IMR-90 (cell line): ENCODE results near the gene SLC35E3. TPM values are rescaled to one million over a fixed set of nuclear protein-coding genes. Genes with fewer than 3 reads are reported as not detected.

Source experiments
- ATAC-seq: fragments of 200-7000 bp; cut with Tn5 transposase; 2 replicates; pipeline ENCODE4 v1.9.1; 2020; ENCODE audit warnings: low read depth, mild to moderate bottlenecking, moderate library complexity
- BruUV-seq: library from RNA; stranded (reverse); fragments of 400-500 nt; replicated peaks from 2 replicates; lab custom pipeline; 2021; lab: Mats Ljungman, UMichigan
- CTCF ChIA-PET: fragments of 300-600 bp; formaldehyde crosslinking; extraction: SDS; loops from one replicate; lab custom pipeline; 2021; ENCODE audit warnings: antibody characterized with exemption; lab: Yijun Ruan, JAX
- POLR2A ChIA-PET: fragments of 300-600 bp; sonication (Branson Sonifier 250); formaldehyde crosslinking; loops from one replicate; lab custom pipeline; 2022; ENCODE audit warnings: antibody characterized with exemption; ENCODE audit not compliant: unreplicated experiment; lab: Charles Lee
- DNase-seq: peaks from one replicate; pipeline ENCODE4 v3.0.0; 2013
- H2AFZ ChIP-seq: replicated peaks from 2 replicates; pipeline ENCODE3; 2013; ENCODE audit warnings: low read length, mild to moderate bottlenecking; ENCODE audit not compliant: poor library complexity
- H2AK5ac ChIP-seq: 2 replicates; pipeline ENCODE4 v1.6.1; 2013; ENCODE audit warnings: low read depth, low read length, inconsistent platforms
- H2AK9ac ChIP-seq: replicated peaks from 2 replicates; pipeline ENCODE3; 2013; ENCODE audit warnings: mild to moderate bottlenecking, low read depth, low read length, moderate library complexity; ENCODE audit not compliant: poor library complexity
- H2BK120ac ChIP-seq: 2 replicates; pipeline ENCODE4 v1.6.1; 2013; ENCODE audit warnings: low read depth, low read length, inconsistent platforms
- H2BK15ac ChIP-seq: 3 replicates; pipeline ENCODE4 v1.6.1; 2013; ENCODE audit warnings: low read depth, low read length, inconsistent platforms
- H2BK20ac ChIP-seq: 2 replicates; pipeline ENCODE4 v1.6.1; 2013; ENCODE audit warnings: low read depth, mild to moderate bottlenecking, inconsistent platforms, low read length, moderate library complexity
- H2BK5ac ChIP-seq: 2 replicates; pipeline ENCODE4 v1.6.1; 2013; ENCODE audit warnings: mild to moderate bottlenecking, low read depth, low read length, inconsistent platforms; ENCODE audit not compliant: poor library complexity, severe bottlenecking
- H3K14ac ChIP-seq: replicated peaks from 2 replicates; pipeline ENCODE4 v1.6.1; 2013; ENCODE audit warnings: low read depth, low read length, inconsistent platforms
- H3K18ac ChIP-seq: 2 replicates; pipeline ENCODE4 v1.6.1; 2013; ENCODE audit warnings: low read depth, low read length, control low read depth
- H3K23ac ChIP-seq: 2 replicates; pipeline ENCODE4 v1.6.1; 2013; ENCODE audit warnings: low read depth, low read length, inconsistent platforms
- H3K27ac ChIP-seq: 2 replicates; pipeline ENCODE4 v1.5.1; 2013; ENCODE audit warnings: mild to moderate bottlenecking, control low read depth, low read length; ENCODE audit not compliant: insufficient read depth
- H3K27me3 ChIP-seq: 2 replicates; pipeline ENCODE4 v1.6.1; 2013; ENCODE audit warnings: low read length; ENCODE audit not compliant: control insufficient read depth, insufficient read depth
- H3K36me3 ChIP-seq: 2 replicates; pipeline ENCODE4 v1.6.1; 2013; ENCODE audit warnings: low read length, mixed read lengths; ENCODE audit not compliant: control insufficient read depth, insufficient read depth
- H3K4ac ChIP-seq: 2 replicates; pipeline ENCODE4 v1.6.1; 2013; ENCODE audit warnings: low read depth, low read length, inconsistent platforms
- H3K4me1 ChIP-seq: 2 replicates; pipeline ENCODE4 v1.6.1; 2013; ENCODE audit warnings: low read length, mixed read lengths; ENCODE audit not compliant: control insufficient read depth, insufficient read depth
- H3K4me2 ChIP-seq: 2 replicates; pipeline ENCODE4 v1.6.1; 2013; ENCODE audit warnings: low read depth, mild to moderate bottlenecking, control low read depth, low read length, moderate library complexity
- H3K4me3 ChIP-seq: 2 replicates; pipeline ENCODE4 v1.5.1; 2013; ENCODE audit warnings: low read depth, mild to moderate bottlenecking, control low read depth, low read length, moderate library complexity; ENCODE audit not compliant: insufficient read depth
- H3K56ac ChIP-seq: 2 replicates; pipeline ENCODE4 v1.6.1; 2013; ENCODE audit warnings: low read length, inconsistent platforms; ENCODE audit not compliant: insufficient read depth; ENCODE audit errors: extremely low read depth
- H3K79me1 ChIP-seq, 2 experiments: 2 replicates each; pipeline ENCODE4 v1.6.1; 2013; ENCODE audit warnings: low read length in 2 of 2, inconsistent platforms in 1 of 2, low read depth in 1 of 2
- H3K9ac ChIP-seq: 2 replicates; pipeline ENCODE4 v1.6.1; 2013; ENCODE audit warnings: low read depth, low read length, control low read depth
- H3K9me1 ChIP-seq: 2 replicates; pipeline ENCODE4 v1.6.1; 2013; ENCODE audit warnings: low read length, inconsistent platforms; ENCODE audit not compliant: insufficient read depth
- H3K9me3 ChIP-seq: 2 replicates; pipeline ENCODE4 v1.6.1; 2013; ENCODE audit warnings: low read length; ENCODE audit not compliant: control insufficient read depth, insufficient read depth
- H4K20me1 ChIP-seq: 2 replicates; pipeline ENCODE4 v1.6.1; 2013; ENCODE audit warnings: low read length, inconsistent platforms; ENCODE audit not compliant: insufficient read depth
- H4K5ac ChIP-seq: 2 replicates; pipeline ENCODE4 v1.6.1; 2013; ENCODE audit warnings: mild to moderate bottlenecking, low read depth, low read length, control low read depth
- H4K8ac ChIP-seq, 2 experiments: 2 replicates each; pipeline ENCODE4 v1.6.1; 2013; ENCODE audit warnings: low read depth in 2 of 2, low read length in 2 of 2, control low read depth in 1 of 2, inconsistent platforms in 1 of 2
- H4K91ac ChIP-seq: 2 replicates; pipeline ENCODE4 v1.6.1; 2013; ENCODE audit warnings: low read depth, low read length, inconsistent platforms; ENCODE audit not compliant: insufficient read depth
- CEBPB ChIP-seq: IDR thresholded peaks from 2 replicates; pipeline ENCODE4 v1.6.1; 2012; ENCODE audit warnings: low read depth, low read length, improper control_type of control experiment
- CTCF ChIP-seq: conservative IDR thresholded peaks from 2 replicates; pipeline ENCODE4 v1.5.1; 2012; ENCODE audit warnings: mild to moderate bottlenecking, low read depth, low read length, improper control_type of control experiment
- MAZ ChIP-seq: IDR thresholded peaks from 2 replicates; pipeline ENCODE4 v1.6.1; 2012; ENCODE audit warnings: low read depth, mild to moderate bottlenecking, low read length, improper control_type of control experiment, moderate library complexity, borderline replicate concordance
- RCOR1 ChIP-seq: IDR thresholded peaks from 2 replicates; pipeline ENCODE4 v1.6.1; 2012; ENCODE audit warnings: mild to moderate bottlenecking, low read length, improper control_type of control experiment; ENCODE audit not compliant: insufficient replicate concordance
- WGBS, 2 experiments: methylation state at CpG; one replicate each; pipeline versions ENCODE4 v1.1.5 to v1.1.7; 2013; ENCODE audit warnings: missing lambda C conversion rate in 2 of 2; ENCODE audit not compliant: insufficient read length in 1 of 2; ENCODE audit errors: extremely low coverage in 2 of 2; 5-methylcytosine and 5-hydroxymethylcytosine counted together
- dilution Hi-C: fragments of 300-500 bp; cut with HindIII; formaldehyde crosslinking; loops from one replicate; pipeline ENCODE4 v1.14.3; 2018; ENCODE audit warnings: low sequenced_read_pairs; ENCODE audit not compliant: unreplicated experiment
- in situ Hi-C: fragments of 300-500 bp; cut with MboI; formaldehyde crosslinking; loops from 3 replicates; pipeline ENCODE4 v1.14.3; 2019; ENCODE audit warnings: low sequenced_read_pairs, inconsistent platforms, mixed read lengths
- intact Hi-C: fragments of 100-400 bp; cut with micrococcal nuclease; formaldehyde crosslinking; loops from 2 replicates; pipeline ENCODE4 v1.10.0; 2022
- polyA plus RNA-seq, 3 experiments: library from polyadenylated mRNA; depleted of rRNA; stranded (reverse); fragments of >200 nt; gene quantifications; 2 replicates each; pipeline ENCODE4 v1.2.3, GENCODE V29; 2012; ENCODE audit warnings: low replicate concordance in 1 of 3
- total RNA-seq: library from RNA; depleted of rRNA; stranded (reverse); fragments of >200 nt; gene quantifications from 2 replicates; pipeline ENCODE4 v1.2.3, GENCODE V29; 2012

SLC35E3 gene
- total and polyA plus RNA-seq, 2 of the 4 experiments (the other 2 are of a cell fraction) = 3.6 to 5.1 TPM

- Histone ChIP-seq H3K4me3 (no peak overlapping the region), H3K9me1 (no peaks in the 10 kb centered on the region), H3K4ac (no peak overlapping the region), H3K36me3 (peaks cover 11% of the 10 kb centered on the region), H3K56ac (no peak overlapping the region), H3K9me3 (no peaks in the 10 kb centered on the region), H3K4me2 (no peak overlapping the region), H3K27ac (no peak overlapping the region), H4K5ac (no peak overlapping the region), H3K27me3 (no peaks in the 10 kb centered on the region), H4K91ac (no peak overlapping the region), H2BK15ac (no peak overlapping the region), H4K8ac (no peak overlapping the region), H2AK5ac (no peak overlapping the region), H3K4me1 (no peaks in the 10 kb centered on the region), H3K9ac (no peak overlapping the region), H3K18ac (no peak overlapping the region), H2BK120ac (no peak overlapping the region), H2AFZ (no peak overlapping the region), H3K23ac (no peak overlapping the region), H3K79me1 (peaks cover 10 to 20% of the 10 kb centered on the region in 2 experiments), H4K20me1 (no peaks in the 10 kb centered on the region), H2BK5ac (no peak overlapping the region), H2BK20ac (no peak overlapping the region), H3K14ac (no peak overlapping the region), H2AK9ac (no peak overlapping the region)
- ATAC-seq (no peak), DNase-seq (no peak)
- intact Hi-C loops (loop anchor here (5.0 kb wide), 1 partner anchor 38 kb away; no protein-coding TSS in a partner anchor), in situ Hi-C loops (no loop called here), dilution Hi-C loops (no loop called here)
- BruUV-seq = no TSS peak
- POLR2A ChIA-PET = no interaction called here
- TF ChIP-seq MAZ = no peak
- TF ChIP-seq CTCF = no peak
- TF ChIP-seq RCOR1 = no peak
- no peak for TF ChIP-seq CEBPB
- WGBS, 2 experiments = 96% methylated on average over 3 of the region's 3 CpGs; no CpG with 5 or more reads in 1 of the 2 experiments
- CTCF ChIA-PET = no interaction called here
Observed at GRCh38 chr12:68749443-68749842, 3.5 kb downstream of the SLC35E3 start.
